Suprapubic skin (tissue), 4 donors: ENCODE results near the gene NAT16.

Experiments
- POLR2A ChIP-seq, 2 donors: fragments of 450-650 bp; IDR thresholded peaks; one replicate each; pipeline ENCODE4 v1.6.1; 2017; ENCODE audit warnings: antibody characterized with exemption in 2 of 2, mild to moderate bottlenecking in 2 of 2, moderate library complexity in 2 of 2
- POLR2AphosphoS5 ChIP-seq, 3 donors: sonication (generic); formaldehyde crosslinking; IDR thresholded peaks; one replicate each; pipeline ENCODE4 v1.6.1; 2017; ENCODE audit warnings: antibody characterized with exemption in 3 of 3
- TF ChIP-seq, protein P1 (sequence below), 2 donors: fragments of 200-600 bp in 1 of 2; fragments of 450-650 bp in 1 of 2; sonication (generic) in 1 of 2; IDR thresholded peaks; one replicate each; pipeline ENCODE4 v1.5.1; 2016 to 2019; ENCODE audit warnings: antibody characterized with exemption in 2 of 2, mild to moderate bottlenecking in 1 of 2, moderate library complexity in 1 of 2

DNA sequence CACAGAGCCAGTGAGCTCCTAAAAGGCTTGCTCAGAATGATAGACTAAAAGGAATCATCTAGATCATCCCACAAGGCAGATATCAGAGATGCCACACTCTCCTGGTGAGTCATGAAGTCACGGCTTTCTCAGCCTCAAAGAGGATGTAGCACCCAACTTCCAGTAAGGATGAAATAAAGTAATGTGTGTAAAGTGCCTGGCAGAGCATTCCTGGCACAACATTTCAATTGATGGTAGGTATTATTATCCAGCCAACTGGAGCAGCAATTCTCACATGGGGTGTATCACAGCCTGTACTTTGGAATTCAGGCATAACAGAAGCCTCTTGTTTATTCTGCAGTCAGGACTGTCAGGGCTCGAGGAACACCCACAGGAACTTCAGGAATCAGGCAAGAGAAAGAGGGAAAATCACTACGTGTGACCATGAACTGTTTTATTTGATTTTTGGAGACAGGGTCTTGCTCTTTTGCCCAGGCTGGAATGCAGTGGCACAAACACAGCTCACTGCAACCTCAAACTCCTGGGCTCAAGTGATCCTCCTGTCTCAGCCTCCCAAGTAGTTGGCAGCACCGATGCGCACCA lies 5.3 kb upstream of the NAT16 start:
- TF ChIP-seq, protein P1, sequence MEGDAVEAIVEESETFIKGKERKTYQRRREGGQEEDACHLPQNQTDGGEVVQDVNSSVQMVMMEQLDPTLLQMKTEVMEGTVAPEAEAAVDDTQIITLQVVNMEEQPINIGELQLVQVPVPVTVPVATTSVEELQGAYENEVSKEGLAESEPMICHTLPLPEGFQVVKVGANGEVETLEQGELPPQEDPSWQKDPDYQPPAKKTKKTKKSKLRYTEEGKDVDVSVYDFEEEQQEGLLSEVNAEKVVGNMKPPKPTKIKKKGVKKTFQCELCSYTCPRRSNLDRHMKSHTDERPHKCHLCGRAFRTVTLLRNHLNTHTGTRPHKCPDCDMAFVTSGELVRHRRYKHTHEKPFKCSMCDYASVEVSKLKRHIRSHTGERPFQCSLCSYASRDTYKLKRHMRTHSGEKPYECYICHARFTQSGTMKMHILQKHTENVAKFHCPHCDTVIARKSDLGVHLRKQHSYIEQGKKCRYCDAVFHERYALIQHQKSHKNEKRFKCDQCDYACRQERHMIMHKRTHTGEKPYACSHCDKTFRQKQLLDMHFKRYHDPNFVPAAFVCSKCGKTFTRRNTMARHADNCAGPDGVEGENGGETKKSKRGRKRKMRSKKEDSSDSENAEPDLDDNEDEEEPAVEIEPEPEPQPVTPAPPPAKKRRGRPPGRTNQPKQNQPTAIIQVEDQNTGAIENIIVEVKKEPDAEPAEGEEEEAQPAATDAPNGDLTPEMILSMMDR (IDR thresholded peaks at IDR 0.05) = no peak
- TF ChIP-seq POLR2A (IDR thresholded peaks at IDR 0.05) = no peak
- no peak for TF ChIP-seq POLR2AphosphoS5 (IDR thresholded peaks at IDR 0.05)
